KMS-11 (cell line): ENCODE measurements around the gene CPEB3.

Experiments
- H2AFZ ChIP-seq: fragments of 200-600 bp; sonication (generic); 2 replicates; pipeline ENCODE4 v1.6.1; 2016; ENCODE audit warnings: antibody characterized with exemption, mixed run types, low read depth
- H3K27ac ChIP-seq: fragments of 200-600 bp; sonication (generic); 2 replicates; pipeline ENCODE4 v1.6.1; 2016; ENCODE audit warnings: mild to moderate bottlenecking, mixed run types
- H3K27me3 ChIP-seq: fragments of 200-600 bp; sonication (generic); 2 replicates; pipeline ENCODE4 v1.6.1; 2017; ENCODE audit warnings: mild to moderate bottlenecking, low read depth, mixed run types, moderate library complexity; ENCODE audit not compliant: insufficient read depth
- H3K36me3 ChIP-seq: fragments of 200-600 bp; sonication (generic); 2 replicates; pipeline ENCODE4 v1.6.1; 2017; ENCODE audit warnings: mild to moderate bottlenecking, mixed run types; ENCODE audit not compliant: insufficient read depth
- H3K4me1 ChIP-seq: fragments of 200-600 bp; sonication (generic); 2 replicates; pipeline ENCODE4 v1.6.1; 2016; ENCODE audit warnings: mild to moderate bottlenecking, low read depth, mixed run types; ENCODE audit not compliant: poor library complexity, severe bottlenecking
- H3K4me2 ChIP-seq: fragments of 200-600 bp; sonication (generic); 2 replicates; pipeline ENCODE4 v1.7.0; 2016; ENCODE audit warnings: mild to moderate bottlenecking, mixed run types
- H3K4me3 ChIP-seq: fragments of 200-600 bp; sonication (generic); IDR thresholded peaks from 2 replicates; pipeline ENCODE4 v1.6.1; 2017; ENCODE audit warnings: low read depth, low read length, mixed read lengths; ENCODE audit not compliant: insufficient read depth
- H3K79me2 ChIP-seq: fragments of 200-600 bp; sonication (generic); 2 replicates; pipeline ENCODE4 v1.6.1; 2016; ENCODE audit warnings: low read depth, mixed run types; ENCODE audit not compliant: insufficient read depth
- H3K9ac ChIP-seq: fragments of 200-600 bp; sonication (generic); 2 replicates; pipeline ENCODE4 v1.6.1; 2016; ENCODE audit warnings: mild to moderate bottlenecking, mixed run types
- H4K20me1 ChIP-seq: fragments of 200-600 bp; sonication (generic); 2 replicates; pipeline ENCODE4 v1.6.1; 2016; ENCODE audit warnings: mild to moderate bottlenecking, mixed run types; ENCODE audit not compliant: insufficient read depth
- CTCF ChIP-seq: fragments of 200-600 bp; sonication (generic); conservative IDR thresholded peaks from 2 replicates; pipeline ENCODE4 v1.6.1; 2017; ENCODE audit warnings: low read depth, mild to moderate bottlenecking, antibody characterized with exemption, low read length, moderate library complexity, mixed read lengths

The CPEB3 gene

GRCh38 chr10:92177546-92177945, 113.3 kb downstream of the CPEB3 start:
- Histone ChIP-seq H3K27me3 (no peaks in the 10 kb centered on the region), H3K4me2 (no peak overlapping the region), H3K36me3 (no peaks in the 10 kb centered on the region), H3K9ac (no peak overlapping the region), H2AFZ (no peak overlapping the region), H3K27ac (no peak overlapping the region), H3K79me2 (no peaks in the 10 kb centered on the region), H4K20me1 (no peaks in the 10 kb centered on the region), H3K4me3 (no peak overlapping the region), H3K4me1 (peaks cover 14% of the 10 kb centered on the region)
- no peak for TF ChIP-seq CTCF

GRCh38 chr10:92175164-92175563, 115.7 kb downstream of the CPEB3 start:
- Histone ChIP-seq H3K79me2 (no peaks in the 10 kb centered on the region), H3K4me2 (no peak overlapping the region), H3K27ac (no peak overlapping the region), H4K20me1 (no peaks in the 10 kb centered on the region), H3K9ac (no peak overlapping the region), H3K27me3 (no peaks in the 10 kb centered on the region), H2AFZ (no peak overlapping the region), H3K4me1 (no peaks in the 10 kb centered on the region), H3K36me3 (no peaks in the 10 kb centered on the region), H3K4me3 (no peak overlapping the region)
- TF ChIP-seq CTCF, result no peak

- H3K4me2 ChIP-seq, result no peak overlapping the region
- H3K27ac ChIP-seq, result no peak overlapping the region
- no peaks in the 10 kb centered on the region for H3K27me3 ChIP-seq
- H3K4me3 ChIP-seq, result no peak overlapping the region
- no peak for TF ChIP-seq CTCF
- no peaks in the 10 kb centered on the region for H3K36me3 ChIP-seq
- H2AFZ ChIP-seq, result no peak overlapping the region
- no peaks in the 10 kb centered on the region for H3K4me1 ChIP-seq
- no peaks in the 10 kb centered on the region for H4K20me1 ChIP-seq
- no peaks in the 10 kb centered on the region for H3K79me2 ChIP-seq
- H3K9ac ChIP-seq, result no peak overlapping the region
Observed at GRCh38 chr10:92173996-92174395, 116.9 kb downstream of the CPEB3 start.

GRCh38 chr10:92164036-92164696, 126.7 kb downstream of the CPEB3 start:
- TF ChIP-seq CTCF, result no peak
- H4K20me1 ChIP-seq, result no peaks in the 10 kb centered on the region
- H2AFZ ChIP-seq, result no peak overlapping the region
- no peak overlapping the region for H3K27ac ChIP-seq
- H3K79me2 ChIP-seq, result no peaks in the 10 kb centered on the region
- H3K4me2 ChIP-seq, result no peak overlapping the region
- H3K27me3 ChIP-seq, result no peaks in the 10 kb centered on the region
- H3K4me1 ChIP-seq, result no peaks in the 10 kb centered on the region
- no peak overlapping the region for H3K9ac ChIP-seq
- H3K36me3 ChIP-seq, result no peaks in the 10 kb centered on the region
- H3K4me3 ChIP-seq, result no peak overlapping the region
